GM19452 (cell line): Measurements from ENCODE around the gene ACOT11.
"Not testable (repeated sequence)": the region's sequence is repeated elsewhere in the genome, so short reads cannot be mapped to it uniquely, and the experiment has no call there.

Experiments used
- ATAC-seq: cut with Tn5 transposase; IDR thresholded peaks from one replicate; pipeline ENCODE4 v1.9.1; 2021; ENCODE audit not compliant: unreplicated experiment

The ACOT11 gene

GRCh38 chr1:54607821-54608565 is 60.0 kb downstream of the ACOT11 start:
- ATAC-seq = no peak

GRCh38 chr1:54608566-54609230 is 60.7 kb downstream of the ACOT11 start:
- no peak for ATAC-seq

GRCh38 chr1:54609301-54609921 is 61.4 kb downstream of the ACOT11 start:
- ATAC-seq = no peak

- ATAC-seq = no peak
Observed at GRCh38 chr1:54610048-54610447, 62.0 kb downstream of the ACOT11 start.

- no peak for ATAC-seq
Observed at GRCh38 chr1:54610601-54611580, 62.9 kb downstream of the ACOT11 start.

GRCh38 chr1:54611621-54612020 is 63.6 kb downstream of the ACOT11 start:
- ATAC-seq = no peak

GRCh38 chr1:54614024-54614423 is 66.0 kb downstream of the ACOT11 start:
- ATAC-seq = no peak

- ATAC-seq = no peak
Observed at GRCh38 chr1:54614563-54614962, 66.5 kb downstream of the ACOT11 start.

- ATAC-seq = no peak
Observed at GRCh38 chr1:54615531-54616279, 67.7 kb downstream of the ACOT11 start.

- no peak for ATAC-seq
Observed at GRCh38 chr1:54619749-54620148, 71.7 kb downstream of the ACOT11 start.

- no peak for ATAC-seq
Observed at GRCh38 chr1:54623216-54624007, 75.4 kb downstream of the ACOT11 start, which contains the start of gene FAM151A. FAM151A (minus strand) TSS chr1:54623525; CDS start chr1:54623395, 130 bp downstream.

GRCh38 chr1:54624466-54625464 is 76.7 kb downstream of the ACOT11 start:
- ATAC-seq = no peak

- ATAC-seq = no peak
Observed at GRCh38 chr1:54627196-54627595, 79.2 kb downstream of the ACOT11 start.

- not testable (repeated sequence) for ATAC-seq
Observed at GRCh38 chr1:54635804-54636203, 87.8 kb downstream of the ACOT11 start.

- not testable (repeated sequence) for ATAC-seq
Observed at GRCh38 chr1:54636461-54637446, 88.7 kb downstream of the ACOT11 start.

- ATAC-seq = no peak
Observed at GRCh38 chr1:54640361-54640760, 92.3 kb downstream of the ACOT11 start.
